Limb (tissue), 2 donors: ENCODE results near the gene AFF1.

Experiments used
- DNase-seq, 2 donors: peaks; one replicate each; pipeline ENCODE4 v3.0.0-alpha.2; 2016; ENCODE audit errors: extremely low spot score in 2 of 2

The AFF1 gene

DNA sequence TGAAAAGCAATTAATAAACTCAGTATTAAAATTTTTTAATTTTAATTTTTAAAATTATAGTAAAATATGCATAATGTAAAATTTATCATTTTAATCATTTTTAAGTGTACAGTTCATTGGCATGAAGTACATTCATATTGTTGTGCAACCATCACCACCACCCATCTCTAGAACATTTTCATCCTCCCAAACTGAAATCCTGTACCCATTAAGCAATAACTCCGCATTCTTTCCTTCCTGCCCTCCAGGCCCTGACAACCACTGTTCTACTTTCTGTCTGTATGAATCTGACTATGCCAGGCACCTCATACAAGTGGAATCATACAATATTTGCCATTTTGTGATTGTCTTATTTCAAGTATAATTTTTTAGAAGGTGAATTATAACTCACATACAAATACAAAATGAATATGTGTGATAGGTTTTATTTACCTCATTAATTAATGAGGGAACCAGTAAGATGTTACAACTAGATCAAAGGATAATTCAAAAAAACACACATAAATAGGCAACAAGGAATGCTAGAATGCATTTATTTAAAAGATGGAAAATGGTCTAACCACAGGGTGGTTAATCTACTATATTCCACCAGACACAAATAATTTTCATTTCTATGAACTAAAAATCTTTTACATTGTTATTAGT lies 13.1 kb upstream of the AFF1 start:
- DNase-seq = no peak

DNA sequence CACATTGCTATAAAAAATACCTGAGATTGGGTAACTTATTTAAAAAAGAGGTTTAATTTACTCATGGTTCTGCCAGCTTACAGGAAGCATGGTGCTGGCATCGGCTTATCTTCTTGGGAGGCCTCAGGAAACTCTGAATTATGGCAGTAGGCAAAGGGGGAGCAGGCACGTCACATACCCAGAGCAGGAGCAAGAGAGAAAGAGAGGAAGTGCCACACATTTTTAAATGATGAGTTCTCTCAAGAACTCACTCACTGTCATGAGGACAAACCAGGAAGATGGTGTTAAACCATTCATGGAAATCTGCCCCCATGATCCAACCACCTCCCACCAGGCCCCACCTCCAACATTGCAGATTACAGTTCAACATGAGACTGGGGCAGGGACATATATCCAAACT lies 10.0 kb upstream of the AFF1 start:
- DNase-seq = no peak

DNA sequence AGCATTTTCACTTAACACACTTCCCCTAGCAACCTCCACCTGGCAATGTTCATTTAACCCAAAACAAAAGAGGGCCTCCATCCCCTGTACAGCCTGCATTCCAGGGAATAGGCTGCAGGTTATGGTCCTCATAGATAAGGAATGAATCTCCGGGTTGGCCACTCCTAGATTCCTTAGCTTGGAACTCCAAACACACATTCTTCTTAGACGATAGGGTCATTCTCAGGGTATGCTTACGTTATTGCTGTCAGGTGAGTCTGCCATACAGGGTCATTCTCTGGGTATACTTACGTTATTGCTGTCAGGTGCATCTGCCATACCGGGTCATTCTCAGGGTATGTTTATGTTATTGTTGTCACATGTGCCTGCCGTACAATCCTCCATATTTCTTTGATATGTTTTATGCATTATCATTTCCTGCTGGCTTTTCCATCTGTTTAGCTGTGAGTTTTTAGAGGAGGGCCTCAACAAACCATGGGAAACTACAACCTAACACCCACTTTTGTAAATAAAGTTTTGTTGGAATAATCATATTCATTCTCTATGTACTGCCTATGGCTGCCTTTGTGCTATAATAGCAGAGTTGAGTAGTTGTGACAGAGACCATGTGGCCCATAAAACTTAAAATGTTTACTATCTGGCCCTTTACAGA lies 8.2 kb upstream of the AFF1 start:
- no peak for DNase-seq

DNA sequence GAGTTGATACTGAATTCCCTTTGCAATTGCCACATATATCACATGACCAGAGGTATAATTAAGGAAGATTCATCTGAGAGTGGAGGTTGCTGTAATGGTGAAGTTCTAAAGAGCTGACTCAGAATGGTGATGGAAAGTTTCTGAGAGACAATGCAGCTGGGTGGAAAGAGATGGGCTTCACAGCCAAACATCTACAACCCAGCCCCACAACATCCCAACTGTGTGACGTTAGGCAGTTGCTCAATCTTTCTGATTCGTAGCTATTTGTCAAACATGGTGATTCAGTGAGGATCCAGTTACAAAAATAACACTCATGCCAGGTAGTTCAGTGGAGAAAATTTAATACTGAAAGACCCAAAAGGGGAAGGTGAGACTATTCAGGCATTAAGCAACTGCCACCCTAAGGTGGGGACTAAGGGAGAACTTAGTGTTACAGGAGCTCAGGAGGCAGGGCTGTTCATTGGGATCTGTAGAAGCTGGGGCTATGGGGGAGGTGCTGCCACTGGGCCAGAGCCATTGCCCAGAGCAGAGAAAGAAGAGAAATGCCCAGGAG lies 6.9 kb upstream of the AFF1 start:
- no peak for DNase-seq

DNA sequence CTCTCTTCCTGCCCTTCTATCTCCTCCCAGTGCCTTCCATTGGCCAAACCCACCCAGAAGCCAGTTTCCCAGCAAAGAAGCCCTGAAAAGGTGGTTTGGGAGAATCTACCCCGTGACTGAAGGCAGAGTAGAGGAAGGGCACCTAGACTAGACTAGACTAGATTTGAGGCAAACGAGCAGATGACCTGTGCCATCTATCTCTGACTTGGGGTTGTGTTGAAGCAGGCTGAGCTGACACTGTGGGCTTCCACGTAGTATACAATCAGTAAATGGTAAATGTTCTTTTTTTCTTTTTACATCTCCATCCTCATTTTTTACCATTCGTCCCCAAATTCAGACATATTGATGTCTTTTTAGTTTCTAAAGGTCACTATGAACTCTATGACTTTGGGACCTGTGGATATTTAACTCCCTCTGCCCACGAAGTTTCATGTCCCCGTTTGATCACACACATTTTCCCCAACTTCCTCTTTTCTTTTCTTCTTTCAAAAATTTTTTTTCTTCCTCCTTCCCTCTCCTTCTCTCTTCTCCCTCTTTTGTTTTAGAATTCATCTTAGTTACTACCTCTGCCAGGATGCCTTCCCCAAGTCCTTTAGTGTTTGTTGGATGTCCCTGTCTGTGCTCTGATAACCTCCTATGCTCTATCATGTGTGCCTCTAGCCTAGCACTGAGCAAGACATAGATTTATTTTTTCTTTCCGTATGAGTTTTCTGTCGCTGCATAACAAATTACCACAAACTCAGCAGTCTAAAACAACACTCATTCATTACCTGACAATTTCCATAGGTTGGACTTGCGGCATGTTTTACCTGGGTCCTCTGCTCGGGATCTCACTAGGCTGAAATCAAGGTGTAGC lies 6.2 kb upstream of the AFF1 start:
- no peak for DNase-seq

DNA sequence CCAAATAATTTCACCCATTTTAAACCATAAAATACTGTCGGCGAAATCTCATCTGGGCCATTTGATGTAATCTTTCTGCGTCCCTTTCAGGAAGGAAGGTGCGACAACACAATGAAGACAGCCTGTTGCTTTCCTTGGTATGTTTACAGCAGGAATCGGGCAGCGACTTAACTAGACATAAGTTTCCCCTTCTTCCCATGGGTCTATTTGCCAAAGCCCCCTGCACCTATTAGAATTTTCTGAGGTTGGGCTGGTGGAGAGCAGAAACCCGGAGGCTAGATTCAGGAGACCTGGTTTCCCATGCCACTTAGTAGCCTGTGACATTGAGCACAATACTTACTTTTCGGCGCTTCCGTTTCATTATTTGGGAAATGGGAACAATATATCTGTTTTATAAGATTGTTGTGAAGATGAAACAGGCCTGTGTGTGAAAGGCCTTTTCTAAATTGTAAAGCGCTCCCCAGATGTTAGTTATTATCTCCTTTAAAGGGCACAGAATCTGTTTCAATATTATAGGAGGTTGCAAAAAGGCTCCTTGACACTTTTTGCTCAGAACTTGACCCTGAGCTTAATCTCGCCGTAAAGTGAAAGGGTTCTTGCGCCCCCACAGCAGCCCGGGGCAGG lies 552 bp upstream of the AFF1 start:
- DNase-seq = no peak

DNA sequence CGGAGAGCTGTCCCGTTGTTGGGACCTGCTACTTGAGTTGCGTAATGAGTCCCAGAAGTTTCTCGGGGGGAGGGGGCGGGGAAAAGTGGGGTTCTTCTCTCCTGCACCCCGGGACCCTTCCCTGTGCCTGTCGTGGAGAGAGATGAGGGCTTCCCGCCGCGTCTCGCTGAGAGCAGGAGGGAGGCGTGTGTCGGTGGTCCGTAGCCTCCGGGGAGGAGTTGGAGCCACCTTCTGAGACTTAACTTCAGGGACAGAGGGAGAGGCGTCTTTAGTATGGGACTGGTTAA lies 698 bp downstream of the AFF1 start:
- no peak for DNase-seq

DNA sequence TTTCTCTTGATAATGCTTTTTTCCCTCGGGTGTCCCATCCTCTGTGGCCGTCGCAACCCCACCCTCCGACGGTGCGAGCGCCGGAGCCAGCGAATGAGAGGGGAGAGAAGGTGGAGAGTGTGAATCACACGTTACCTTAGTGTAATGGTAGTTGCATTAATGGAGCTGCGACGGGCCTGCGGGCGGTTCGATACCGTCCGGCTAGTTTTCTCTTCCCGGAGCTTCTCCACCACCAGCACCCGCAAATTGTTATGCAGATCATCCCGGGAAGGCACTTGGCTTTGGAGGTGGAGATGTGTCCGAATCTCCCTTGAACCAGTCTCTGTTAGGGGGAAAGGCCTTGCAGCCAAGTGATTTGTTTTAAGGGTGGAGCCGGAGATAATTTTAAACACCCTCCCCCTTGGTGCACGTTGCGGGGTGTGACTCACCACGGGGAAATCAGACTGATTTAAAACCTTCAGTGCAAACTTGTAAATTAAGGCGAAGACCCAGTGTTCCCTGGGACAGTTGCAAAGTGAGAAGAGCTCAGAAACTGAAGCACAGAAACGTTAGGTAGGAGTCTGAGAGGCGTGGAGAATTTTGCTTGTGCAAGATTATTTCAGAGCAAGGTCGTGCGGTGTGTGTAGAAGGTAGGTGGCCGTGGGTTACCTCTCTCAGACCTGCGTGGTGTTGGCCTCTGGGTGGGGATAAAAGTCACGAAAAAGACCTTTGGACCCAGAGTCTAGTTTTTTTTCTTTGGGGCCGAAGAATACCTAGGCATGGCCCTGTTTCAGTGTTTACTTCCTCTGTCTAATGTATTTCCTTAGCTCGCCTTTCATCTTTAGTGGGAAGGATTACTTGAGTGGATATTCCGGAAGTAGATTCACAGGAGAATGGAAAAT lies 1.3 kb downstream of the AFF1 start:
- peak in 1 of 2 donors; percentile 45 for DNase-seq

DNA sequence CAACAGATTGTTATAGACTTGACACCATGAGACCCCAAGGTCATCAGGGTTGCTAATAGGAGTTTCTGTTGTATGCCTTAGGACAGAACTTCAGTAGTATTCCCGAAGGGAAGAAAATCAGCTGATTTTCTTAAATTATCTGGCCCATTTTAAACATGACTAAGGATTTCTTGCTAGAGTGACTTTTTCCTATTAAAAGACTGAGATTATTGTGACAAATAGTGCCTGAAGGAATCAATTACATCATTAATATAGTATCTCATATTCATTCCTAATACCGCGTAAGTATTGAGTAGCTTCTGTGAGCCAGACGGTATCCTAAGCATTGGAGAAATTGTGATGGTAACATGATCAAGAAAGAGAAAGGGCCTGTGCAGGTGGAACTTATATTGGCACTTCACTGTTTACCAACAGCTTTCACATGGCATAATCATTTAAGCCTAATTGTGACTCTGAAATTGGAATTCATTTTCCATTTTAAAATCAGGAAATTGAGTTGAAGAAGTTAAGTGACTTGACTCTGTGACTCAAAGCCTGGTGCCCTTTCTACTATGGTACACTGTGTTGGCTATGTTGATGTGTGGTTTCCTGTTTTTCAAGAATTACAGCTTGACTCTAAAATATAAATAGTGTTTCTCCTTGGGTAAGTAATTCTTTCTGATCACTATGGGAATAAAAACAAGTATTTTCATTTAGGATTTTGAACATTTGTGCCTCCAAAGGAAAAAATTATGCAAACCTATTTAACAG lies 4.1 kb downstream of the AFF1 start:
- DNase-seq = no peak

DNA sequence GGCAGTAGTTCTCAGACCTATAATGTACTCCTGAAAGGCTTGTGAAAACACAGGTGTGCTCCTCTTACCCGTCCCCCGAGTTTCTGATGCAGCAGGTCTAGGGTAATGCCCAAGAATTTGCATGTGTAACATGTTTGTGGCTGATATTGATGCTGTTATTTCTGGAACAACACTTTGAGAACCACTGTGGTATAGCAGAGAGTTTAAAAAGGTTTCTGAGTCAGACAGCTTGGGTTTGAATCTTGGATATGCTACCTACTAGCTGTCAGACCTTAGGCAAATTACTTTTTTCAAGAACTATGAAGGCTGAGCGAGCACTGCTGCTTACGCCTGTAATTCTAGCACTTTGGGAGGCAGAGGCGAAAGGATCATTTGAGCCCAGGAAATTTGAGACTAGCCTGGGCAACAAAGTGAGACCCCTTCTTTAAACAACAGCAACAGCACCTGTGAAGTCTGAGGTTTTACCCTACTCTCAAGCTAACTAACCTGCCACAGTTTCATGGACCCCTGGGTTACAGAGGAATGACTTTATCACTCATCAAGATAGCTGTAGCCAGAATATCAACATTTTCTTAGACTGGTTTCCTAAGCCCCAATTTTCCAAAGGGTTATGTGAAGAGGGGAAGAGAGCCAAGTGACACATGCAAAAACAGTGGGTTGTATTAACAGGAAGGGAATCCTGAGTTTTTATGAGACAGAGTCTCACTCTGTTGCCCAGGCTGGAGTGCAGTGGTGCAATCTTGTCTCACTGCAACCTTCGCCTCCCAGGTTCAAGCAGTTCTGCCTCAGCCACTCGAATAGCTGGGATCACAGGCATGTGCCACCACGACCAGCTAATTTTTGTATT lies 5.1 kb downstream of the AFF1 start:
- no peak for DNase-seq

DNA sequence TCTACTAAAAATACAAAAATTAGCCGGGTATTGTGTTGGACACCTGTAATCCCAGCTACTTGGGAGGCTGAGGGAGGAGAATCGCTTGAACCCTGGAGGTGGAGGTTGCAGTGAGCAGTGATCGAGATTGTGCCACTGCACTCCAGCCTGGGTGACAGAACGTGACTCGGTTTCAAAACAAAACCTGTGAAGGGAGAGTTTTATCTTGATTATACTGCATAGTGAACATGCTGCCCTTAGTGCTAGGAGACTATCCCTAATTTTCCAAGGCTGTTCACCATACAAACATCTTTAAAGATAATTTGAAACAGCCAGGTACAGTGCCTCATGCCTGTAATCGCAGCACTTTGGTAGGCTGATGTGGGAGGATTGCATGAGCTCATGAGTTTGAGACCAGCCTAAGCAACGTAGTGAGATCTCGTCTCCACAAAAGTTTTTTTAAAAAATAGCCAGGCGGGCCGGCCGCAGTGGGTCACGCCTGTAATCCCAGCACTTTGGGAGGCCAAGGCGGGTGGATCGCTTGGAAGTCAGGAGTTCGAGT lies 6.2 kb downstream of the AFF1 start:
- DNase-seq = no peak

DNA sequence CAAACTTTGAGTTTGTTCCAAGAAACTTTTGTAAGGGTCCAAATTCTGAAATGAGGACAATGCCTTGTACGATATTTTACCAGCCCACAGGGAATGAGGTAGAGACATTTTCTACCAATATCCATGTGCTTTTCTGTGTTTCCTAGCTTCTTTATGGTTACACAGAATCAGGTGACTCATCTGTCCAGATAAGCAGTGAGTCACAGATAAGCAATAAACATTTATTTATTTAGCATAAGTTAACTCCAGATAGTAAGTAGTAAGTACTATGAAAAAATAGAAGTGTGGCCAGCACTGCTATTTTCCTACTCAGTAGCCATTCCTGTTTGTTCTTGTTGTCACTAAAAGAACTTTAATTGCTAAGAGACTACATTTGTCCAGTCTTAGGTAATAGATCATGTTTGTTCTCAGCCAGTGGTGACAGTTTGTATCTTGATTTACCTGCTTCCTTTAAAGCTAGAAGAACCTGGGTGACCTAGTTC lies 7.4 kb downstream of the AFF1 start:
- no peak for DNase-seq

DNA sequence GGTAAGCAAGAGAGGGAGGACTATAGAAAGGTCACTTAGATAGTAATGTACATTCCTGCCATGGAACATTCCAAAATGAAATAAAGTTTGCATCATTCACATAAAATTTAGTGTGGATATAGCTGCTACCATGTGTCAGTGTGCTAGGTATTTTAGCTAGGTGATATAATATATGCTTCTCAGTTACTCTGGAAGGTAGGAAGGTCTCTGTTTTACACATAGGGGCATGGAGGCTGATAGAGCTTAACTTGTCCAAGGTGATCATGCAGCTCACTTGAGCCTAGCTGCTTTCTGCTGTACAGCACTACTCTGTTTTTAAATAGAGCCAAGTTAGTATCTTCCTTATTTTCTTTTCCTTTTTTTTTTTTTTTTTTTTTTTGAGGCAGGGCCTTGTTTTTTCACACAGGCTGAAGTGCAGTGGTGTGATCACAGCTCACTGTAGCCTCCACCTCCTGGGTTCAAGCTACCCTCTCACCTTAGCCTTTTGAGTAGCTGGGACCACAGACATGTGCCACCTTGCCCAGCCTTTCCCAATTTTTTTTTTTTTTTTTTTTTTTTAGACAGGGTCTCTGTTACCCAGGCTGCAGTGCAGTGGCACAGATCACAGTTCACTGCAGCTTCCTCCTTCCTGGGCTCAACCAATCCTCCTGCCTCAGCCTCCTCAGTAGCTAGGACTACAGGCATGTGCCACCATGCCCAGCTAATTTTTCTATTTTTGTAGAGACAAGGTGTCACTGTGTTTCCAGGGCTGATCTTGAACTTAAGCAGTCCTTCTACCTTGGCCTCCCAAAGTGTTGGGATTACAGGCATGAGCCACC lies 10.4 kb downstream of the AFF1 start:
- no peak for DNase-seq

DNA sequence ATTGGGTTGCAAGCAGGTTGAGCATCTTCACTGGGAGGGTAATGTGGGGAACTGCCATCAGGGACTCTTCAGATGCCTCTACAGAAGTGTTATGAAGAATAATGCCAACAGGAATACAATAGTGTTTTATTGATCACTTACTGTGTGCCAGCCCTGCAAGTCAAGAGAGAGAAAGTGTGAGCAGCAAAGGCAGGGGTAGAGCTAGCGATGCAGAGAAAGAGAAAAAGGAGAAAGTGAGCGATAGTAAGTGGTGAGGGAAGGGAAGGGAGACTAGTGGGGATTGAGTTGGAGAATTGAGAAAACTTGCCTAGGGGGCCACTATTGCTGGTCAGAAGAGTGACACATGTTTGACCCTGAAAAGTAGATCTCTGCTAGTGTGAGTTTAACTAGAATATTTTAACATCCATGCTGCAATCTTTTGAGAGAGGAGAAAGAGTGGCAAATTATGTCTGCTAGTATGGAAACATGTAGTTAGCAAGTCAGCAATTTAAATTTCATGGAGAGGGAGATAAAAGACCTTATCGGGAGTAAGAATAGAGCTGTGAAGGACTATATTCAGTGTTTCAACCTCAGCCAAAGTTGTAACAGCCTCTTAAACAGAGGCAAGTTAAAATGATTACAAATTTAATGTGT lies 12.2 kb downstream of the AFF1 start:
- DNase-seq = no peak

DNA sequence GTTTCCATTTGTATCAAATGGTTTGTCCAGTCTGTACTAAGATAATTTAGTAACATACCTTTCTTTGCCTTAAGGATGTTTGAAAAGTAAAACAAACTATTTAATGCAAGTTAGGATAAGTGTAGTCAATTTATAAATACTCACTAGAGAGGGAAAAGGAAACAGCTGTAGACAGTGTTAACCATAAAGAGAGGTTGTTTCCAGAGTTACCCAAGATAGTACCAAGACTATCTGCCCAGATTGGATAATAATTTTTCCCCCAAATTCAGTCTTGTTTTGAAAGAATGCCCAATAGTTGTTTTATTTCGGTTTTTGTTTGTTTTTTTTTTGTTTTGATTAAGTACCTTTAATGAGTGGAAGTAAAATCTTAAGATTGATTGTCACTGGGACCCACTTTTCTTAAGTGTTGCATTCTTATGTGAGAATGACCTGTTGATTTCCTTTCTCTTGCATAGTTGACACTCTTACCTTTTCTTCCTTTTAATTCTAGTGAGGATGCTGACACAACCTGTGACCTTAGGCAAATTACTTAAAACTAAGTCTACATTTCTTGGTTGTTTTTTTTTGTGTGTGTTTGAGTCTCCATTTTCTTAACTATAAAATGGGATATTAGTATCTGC lies 12.8 kb downstream of the AFF1 start:
- no peak for DNase-seq

DNA sequence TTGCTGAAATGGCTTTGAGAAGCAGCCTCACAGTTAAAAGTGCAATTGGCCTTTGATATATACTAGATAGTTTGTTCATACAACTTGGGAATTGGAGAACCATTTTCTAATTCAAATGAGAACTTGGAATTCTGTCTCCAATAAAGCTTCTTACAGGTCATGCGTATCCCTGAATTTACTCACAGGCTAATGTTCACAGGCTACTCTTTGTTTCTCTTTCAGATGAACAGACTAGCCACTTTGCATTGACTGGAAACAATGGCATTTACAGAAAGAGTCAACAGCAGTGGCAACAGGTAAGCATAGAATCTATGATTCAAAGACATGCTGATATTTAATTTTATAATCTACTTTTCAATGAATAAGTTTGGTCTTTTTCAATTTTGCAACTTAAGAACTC lies 13.5 kb downstream of the AFF1 start:
- no peak for DNase-seq

DNA sequence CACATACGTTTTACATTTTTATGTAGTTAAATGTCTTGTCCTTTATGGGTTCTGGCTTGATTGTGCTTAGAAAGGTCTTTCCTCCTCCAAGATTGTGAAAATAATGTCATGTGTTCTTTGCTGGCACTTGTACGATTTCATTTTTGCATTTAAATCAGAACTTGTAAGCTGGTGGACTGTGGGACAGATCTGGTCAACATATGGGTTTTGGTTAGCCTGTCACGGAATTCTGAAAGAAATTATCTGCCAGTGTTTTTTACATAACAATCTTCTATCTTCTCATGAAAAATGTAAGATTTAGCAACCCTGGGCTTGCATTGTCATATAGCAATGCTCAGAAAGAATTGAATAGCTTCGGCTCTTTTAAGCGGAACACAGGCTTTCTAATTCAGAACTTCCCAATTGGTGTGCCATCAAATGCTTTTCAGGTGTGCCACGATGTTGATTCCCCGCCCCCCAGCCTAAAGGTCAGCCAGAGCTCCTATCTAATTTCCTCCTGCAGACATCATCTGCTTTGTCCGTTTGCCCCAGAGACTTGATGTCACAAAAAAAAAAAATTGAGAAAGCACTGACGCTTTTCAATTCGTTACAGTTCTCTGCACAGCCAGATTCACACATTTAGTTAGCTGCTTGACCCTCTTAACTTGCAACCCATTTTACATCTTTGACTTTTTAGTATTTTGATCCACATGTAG lies 16.2 kb downstream of the AFF1 start:
- no peak for DNase-seq
